Measurements from ENCODE around the gene TRIM68.

Gene TRIM68

GRCh38 chr11:4607781-4608666, at the start of gene TRIM68:
TSS of gene TRIM68 (minus strand) at chr11:4608231. CDS start at chr11:4605504, 2,727 bp downstream.
- Mint-ChIP-seq H3K4me1 (peaks cover 19% of the 10 kb centered on the region), H3K27me3 (ENCODE audit: low read depth) (no peaks in the 10 kb centered on the region), H3K27ac (peak within 1 kb of the TSS; percentile 83 to 98 (median 86)), H3K9me3 (no peaks in the 10 kb centered on the region), H3K4me3 (peak within 1 kb of the TSS; percentile 90 to 93 (median 93)), H3K36me3 (ENCODE audit: low read depth) (peaks cover 13% of the 10 kb centered on the region)
- no peak for TF ChIP-seq CTCF (IDR thresholded peaks at IDR 0.05; ENCODE audit: unreplicated experiment in 3 of 3)

- no peaks in the 10 kb centered on the region for H3K36me3 Mint-ChIP-seq (ENCODE audit: low read depth)
- H3K4me1 Mint-ChIP-seq: no peaks in the 10 kb centered on the region
- no peak for TF ChIP-seq CTCF (IDR thresholded peaks at IDR 0.05; ENCODE audit: unreplicated experiment in 3 of 3)
- H3K9me3 Mint-ChIP-seq: no peaks in the 10 kb centered on the region
- peak overlapping the region in 1 of 3 experiments; percentile 4 for H3K27ac Mint-ChIP-seq
- no peaks in the 10 kb centered on the region for H3K27me3 Mint-ChIP-seq (ENCODE audit: low read depth)
- no peak overlapping the region for H3K4me3 Mint-ChIP-seq
These were observed 46.8 kb upstream of the TRIM68 start for GRCh38 chr11:4654635-4655369.

DNA sequence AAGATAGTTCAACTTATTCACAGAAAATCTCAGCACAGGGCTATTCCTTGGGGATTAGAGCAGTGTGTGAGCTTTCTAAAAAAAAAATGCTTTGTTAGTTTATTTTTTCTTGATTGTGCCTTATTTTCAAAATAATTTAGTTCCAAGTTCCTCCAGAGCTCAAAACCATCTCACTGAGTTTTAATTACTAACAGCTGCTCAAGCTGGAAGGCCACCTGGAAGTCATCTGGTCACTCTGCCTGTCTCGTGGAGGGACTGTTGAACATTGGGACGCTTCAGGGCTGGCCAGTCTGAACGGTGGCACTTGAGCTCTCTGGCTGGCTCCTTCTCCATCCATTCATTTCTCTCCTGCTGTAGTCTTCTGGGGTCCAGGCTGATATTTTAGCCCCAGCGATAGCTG, 39.7 kb upstream of the TRIM68 start:
- peaks cover 6% of the 10 kb centered on the region for H3K4me1 Mint-ChIP-seq
- no peak overlapping the region for H3K4me3 Mint-ChIP-seq
- H3K27me3 Mint-ChIP-seq (ENCODE audit: low read depth): peaks cover 5% of the 10 kb centered on the region
- H3K9me3 Mint-ChIP-seq: no peaks in the 10 kb centered on the region
- H3K27ac Mint-ChIP-seq: no peak overlapping the region
- H3K36me3 Mint-ChIP-seq (ENCODE audit: low read depth): no peaks in the 10 kb centered on the region
- no peak for TF ChIP-seq CTCF (IDR thresholded peaks at IDR 0.05; ENCODE audit: unreplicated experiment in 3 of 3)

- Mint-ChIP-seq H3K36me3 (ENCODE audit: low read depth) (no peaks in the 10 kb centered on the region), H3K27ac (no peak overlapping the region), H3K9me3 (no peaks in the 10 kb centered on the region), H3K27me3 (ENCODE audit: low read depth) (peaks cover 5% of the 10 kb centered on the region), H3K4me1 (peaks cover 9% of the 10 kb centered on the region), H3K4me3 (no peak overlapping the region)
- TF ChIP-seq CTCF (IDR thresholded peaks at IDR 0.05; ENCODE audit: unreplicated experiment in 3 of 3): no peak
These were observed 37.9 kb upstream of the TRIM68 start for GRCh38 chr11:4645974-4646373.

DNA sequence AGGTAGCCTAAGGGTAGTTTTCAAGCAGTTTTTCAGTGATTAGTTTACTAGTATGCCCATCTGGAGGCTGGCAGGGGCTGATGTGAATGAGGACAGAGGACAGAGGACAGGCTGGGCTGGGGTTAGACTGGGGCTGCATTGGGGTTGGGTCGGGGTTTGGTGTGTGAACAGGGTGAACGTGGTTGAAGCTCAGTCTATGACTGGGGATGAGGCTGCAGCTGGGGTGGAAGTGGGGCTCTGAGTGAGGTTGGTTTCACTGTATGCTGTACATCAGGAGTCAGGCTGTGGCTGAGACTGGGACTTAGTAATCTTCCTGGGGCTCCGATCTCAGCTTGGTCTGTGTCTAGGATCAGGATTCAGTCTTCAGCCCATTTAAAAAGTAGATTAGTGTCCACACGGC, 36.2 kb upstream of the TRIM68 start:
- TF ChIP-seq CTCF (IDR thresholded peaks at IDR 0.05; ENCODE audit: unreplicated experiment in 3 of 3): no peak
- no peaks in the 10 kb centered on the region for H3K9me3 Mint-ChIP-seq
- no peak overlapping the region for H3K4me3 Mint-ChIP-seq
- peaks cover 9% of the 10 kb centered on the region for H3K4me1 Mint-ChIP-seq
- peaks cover 5% of the 10 kb centered on the region for H3K27me3 Mint-ChIP-seq (ENCODE audit: low read depth)
- no peak overlapping the region for H3K27ac Mint-ChIP-seq
- H3K36me3 Mint-ChIP-seq (ENCODE audit: low read depth): no peaks in the 10 kb centered on the region
